HG02840 (cell line): ENCODE measurements around the gene CD40.

Experiments used
- ATAC-seq: cut with Tn5 transposase; IDR thresholded peaks from one replicate; pipeline ENCODE4 v1.9.1; 2021; ENCODE audit warnings: mild to moderate bottlenecking, moderate library complexity, moderate number of reproducible peaks; ENCODE audit not compliant: unreplicated experiment, low FRiP score

CD40 gene

DNA sequence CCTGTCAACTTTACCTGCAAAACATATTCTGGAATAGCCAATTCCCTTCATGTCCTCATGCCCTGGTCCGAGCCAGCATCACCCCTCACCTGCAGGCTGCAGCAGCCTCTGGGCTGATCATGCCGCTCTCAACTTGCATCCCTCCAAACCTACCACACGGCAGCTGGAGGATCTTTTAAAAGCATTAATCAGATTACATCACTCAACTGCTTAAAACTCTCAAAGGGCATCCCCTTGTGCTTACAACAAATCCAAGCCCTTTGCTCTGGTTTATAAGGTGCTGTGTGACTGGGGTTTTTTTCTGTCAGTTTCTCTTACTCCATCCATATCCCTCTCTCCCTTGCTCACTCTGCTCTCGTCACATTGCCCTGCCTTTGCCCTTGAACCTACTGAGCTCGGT is 24.0 kb downstream of the CD40 start:
- ATAC-seq, result no peak

DNA sequence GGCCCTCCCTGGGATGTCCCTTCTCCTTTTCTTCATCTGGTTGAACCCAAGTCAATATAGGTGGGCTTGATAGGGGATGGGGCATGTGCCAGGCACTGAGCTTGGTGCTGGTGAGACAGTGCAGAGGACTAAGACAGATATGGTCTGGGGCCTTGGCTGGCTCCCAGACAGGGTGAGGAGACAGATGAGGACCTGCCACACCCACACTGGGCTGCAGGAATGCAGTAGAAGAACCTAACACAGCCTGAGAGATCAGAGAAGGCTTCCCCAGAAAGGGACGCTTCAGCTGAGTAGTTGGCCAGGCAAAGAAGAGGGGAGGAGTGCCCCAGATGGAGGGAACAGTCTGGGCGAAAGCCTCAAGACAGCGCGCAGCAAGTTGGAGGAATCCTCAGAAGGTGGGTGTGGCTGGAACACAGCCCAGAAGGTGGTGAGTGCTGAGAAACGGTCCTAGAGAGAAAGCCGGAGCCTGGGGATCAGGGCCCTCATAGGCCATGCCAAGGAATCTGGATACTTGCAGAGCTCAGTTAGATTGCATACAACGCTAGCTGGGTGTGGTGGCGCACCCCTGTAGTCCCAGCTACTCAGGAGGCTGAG is 26.4 kb downstream of the CD40 start:
- ATAC-seq, result no peak

DNA sequence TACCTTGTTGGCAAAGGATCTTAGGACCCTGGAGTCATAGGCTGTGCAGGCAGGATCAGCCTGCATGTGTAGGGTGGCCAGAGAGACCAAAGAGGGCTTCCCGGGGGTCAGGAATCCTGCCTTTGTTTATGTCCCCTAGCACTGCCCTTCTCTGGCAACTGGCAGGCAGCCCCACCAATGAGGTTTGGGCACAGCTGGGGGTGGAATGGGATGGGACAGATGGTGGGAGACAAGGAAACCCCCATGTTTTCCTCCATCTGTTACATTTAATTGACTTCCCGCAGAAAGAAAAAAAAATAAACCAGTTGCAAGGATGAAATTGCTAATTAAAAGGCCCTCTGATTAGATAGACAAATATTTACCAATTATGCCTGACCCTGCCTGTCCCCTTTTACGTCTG is 27.6 kb downstream of the CD40 start:
- ATAC-seq, result no peak

DNA sequence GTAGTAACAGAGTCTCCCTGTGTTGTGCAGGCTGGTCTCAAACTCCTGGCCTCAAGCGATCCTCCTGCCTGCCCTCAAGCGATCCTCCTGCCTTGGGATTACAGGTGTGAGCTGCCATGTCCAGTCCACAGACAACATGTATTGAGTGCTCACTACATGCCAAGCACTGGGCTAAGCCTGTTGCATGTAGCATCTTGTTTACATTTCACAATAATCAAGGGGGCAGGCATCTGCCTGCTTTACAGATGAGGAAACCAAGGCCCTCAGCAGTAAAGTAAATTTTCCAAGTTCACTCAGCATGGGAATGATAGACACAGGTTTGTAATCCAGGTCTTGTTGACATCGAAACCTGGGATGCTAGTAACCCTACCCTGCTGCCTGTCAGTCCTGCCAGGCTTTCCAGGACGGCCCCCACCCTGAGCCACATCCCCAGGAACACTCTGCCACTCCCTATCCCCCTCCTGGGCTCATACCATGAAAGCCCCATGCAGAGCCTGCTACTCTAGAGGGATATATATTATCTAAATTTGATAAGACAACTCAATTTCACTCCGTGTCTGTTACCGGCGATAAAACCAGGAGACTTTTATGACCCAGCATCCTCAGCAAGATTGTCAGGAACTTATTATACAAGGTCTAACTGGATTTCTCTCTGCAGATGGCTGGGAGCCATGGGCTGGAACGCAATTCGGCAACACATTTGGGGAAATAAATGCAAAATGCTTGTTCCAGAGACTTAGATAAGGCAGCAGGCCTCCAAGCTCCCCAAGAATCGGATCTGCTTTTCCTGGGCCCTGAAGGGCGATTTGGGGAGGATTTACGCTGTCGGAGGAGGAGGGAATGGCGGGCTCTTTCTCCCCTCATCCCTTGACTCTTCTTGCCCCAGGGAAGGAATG is 30.4 kb downstream of the CD40 start:
- ATAC-seq, result no peak

DNA sequence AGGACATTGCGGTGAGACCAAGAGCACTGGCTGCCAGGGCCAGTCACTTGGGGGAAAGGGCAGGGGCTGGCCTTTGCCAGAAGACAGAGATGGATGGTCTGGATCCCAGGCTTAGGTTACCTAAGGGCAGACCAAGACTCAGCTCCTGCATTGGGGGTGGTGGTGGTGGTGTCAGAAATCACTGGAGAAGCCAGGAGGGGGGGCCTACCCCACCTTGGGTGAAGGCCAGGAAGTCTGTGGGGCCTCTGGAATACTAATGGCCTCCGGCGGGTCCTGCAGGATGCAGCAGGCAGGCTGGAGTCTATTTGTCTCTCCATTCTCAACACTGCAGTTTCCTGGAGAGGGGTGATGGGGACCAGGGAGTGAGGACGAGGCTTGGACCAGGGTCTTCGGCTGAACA is 32.8 kb downstream of the CD40 start:
- ATAC-seq, result no peak

DNA sequence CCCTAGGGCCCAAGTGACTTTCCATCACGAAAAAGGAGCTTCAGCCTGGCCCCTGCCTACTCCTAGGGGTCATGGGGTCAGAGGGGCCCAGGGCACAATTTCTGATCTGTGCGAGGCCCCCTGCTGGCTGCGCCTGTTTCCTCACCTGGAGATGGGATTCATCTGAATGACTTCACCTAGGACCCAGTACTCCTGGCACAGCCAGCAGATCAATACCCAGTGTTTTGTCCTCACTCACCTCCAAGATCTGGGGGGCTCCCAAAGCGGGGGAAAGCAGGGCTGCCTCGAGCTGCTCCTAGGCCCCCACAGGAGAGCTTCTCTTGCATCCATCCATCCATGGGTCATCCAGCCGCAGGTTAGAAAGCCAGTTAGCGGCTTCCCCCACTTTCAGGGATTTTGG is 33.8 kb downstream of the CD40 start:
- ATAC-seq, result no peak

DNA sequence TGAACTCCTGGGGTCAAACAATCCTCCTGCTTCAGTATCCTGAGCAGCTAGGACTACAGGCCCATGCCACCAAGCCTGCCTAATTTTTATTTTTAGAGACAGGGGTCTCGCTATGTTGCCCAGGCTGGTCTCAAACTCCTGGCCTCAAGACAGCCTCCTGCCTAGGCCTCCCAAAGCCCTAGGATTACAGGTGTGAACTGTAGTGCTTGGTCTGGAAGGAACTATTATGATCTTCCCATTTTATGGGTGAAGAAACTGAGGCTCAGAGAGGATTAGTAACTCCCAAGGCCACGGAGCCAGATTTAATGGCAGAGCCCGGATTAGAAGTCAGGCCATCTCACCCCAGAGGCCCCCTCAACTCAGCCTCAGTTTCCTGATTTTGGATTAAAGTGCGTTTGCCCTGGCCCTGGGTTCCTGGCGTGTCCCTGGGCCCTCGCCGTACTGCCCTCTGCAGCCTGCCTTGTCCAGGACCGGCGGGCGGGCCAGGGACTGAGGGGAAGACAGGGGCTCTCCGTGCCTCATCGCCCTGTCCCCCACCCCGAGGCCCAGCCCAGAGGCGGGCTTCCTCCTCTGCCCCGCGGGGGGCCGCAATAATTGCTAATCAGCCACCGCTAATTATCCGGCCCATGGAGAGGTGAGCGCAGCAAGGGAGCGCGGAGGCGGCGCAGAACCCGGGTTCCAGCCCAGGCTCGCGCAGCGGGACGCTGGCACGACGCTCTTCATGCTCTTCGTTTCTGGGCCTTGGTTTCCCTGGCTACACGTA is 34.9 kb downstream of the CD40 start:
- ATAC-seq, result no peak

DNA sequence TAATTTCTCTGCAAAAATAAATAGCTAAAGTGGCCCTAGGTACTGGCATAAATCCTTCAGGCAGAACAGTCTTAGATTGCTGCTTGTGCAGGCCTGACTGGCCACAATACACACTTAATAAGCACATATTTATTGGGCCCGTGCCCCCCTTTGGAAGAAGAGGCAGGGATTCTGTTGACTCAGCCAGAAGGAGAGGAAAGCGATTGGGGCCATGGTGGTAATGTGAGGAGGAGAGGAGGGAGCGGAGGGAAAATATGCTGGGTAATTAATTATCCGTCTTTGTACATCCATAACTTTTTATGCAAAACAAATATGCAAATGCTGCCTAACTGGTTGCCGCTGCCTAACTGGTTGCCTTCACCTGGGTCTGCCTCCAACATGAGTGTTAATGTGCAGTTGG is 36.2 kb downstream of the CD40 start:
- no peak for ATAC-seq

DNA sequence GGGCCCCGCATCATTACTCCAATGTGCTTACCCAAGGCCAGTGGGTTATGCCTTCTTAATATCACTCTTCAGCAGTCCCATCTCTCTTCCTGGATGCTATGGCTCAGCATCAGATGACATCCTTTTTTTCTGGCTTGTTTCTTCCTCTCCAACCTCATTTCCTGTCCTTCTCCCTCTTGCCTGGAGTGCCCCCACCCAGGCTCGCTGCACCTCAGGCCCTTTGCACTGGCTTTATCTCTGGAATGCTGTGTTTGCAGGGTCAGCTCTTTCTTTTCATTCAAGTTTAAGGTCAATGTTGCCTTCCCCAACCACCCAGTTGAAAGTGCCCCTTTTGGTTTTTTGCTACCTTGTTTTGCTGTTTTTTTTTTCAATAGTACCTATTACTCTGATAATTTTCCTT is 36.7 kb downstream of the CD40 start:
- no peak for ATAC-seq

DNA sequence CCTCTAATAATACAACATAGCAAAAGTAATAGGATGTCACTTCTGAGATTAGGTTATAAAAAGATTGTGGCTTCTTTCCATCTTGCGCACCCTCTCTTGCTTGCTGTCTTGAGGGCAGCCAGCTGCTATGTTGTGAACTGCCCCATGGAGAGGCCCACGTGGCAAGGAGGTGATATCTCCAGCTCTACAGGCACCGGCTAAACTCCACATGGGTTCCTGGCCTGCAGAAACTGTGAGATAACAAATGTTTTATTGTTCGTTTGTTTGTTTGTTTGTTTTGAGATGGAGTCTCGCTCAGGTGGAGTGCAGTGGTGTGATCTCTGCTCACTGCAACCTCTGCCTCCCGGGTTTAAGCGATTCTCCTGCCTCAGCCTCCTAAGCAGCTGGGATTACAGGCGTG is 38.0 kb downstream of the CD40 start:
- ATAC-seq, result no peak

DNA sequence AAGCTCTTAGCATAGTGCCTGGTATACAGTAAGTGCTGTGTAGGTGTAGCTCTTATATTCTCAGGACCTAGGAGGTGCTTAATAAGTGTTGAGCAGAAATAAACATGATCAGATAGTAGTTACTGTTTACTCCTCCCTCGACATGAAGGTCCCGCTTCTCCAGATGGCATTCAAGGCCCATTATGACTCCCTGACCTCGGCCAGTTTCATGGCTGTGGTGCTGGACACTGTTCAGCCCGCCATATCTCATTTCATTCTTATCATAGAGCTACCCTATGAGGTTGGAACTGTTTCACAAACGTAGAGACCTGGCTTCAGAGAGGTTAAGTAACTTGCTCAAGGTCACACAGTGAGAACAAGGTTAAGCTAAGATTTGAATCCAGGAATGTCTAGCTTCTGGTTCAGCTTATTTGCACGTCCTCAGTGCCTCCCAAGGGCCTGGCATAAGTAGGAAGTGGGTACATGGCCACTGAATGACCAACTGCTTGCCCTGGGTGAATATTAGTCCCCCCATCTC is 39.0 kb downstream of the CD40 start:
- ATAC-seq, result no peak

DNA sequence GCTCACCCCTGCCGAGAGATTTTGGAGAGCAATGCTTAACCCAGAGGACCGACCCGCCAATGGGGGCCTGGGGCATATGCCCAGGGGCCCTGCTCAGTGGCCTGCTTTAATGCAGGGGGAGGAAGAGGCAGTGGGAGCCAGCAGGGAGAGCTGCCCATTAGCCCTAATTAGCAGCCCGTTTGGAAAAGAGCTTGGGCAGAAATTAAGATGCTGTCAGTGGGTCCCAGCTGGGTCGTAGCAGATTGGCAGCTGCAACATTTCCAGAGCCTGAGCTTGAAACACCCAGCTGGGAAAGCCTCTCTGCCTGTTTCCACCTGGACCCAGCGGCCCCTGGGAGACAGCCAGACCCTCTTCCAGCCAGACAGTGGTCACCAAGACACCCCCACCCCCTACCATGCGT is 39.5 kb downstream of the CD40 start:
- ATAC-seq, result no peak

DNA sequence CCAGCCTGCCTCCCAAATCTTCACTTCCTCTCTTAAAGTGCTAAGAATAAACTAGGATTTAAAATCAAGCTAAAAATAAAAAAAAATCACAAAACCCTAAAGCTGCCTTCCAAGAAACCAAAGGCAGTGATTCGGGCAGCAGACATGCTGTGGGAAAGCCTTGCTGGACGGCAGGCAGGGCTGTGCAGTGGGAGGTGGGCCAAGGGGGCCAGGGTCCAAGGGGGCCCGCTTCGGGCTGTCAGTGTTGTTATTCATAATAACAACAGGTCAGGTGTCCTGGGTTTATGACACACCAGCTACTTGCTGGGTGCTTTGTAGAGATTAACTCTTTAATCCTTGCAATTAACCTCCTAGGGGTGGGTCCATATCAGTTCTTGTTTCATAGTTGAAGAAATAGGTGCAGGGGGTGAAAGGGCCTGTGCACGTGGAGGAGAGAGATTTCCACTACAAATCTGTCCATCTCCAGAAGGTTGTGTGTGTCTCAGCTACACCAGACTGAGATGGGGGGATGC is 40.4 kb downstream of the CD40 start:
- ATAC-seq, result no peak

DNA sequence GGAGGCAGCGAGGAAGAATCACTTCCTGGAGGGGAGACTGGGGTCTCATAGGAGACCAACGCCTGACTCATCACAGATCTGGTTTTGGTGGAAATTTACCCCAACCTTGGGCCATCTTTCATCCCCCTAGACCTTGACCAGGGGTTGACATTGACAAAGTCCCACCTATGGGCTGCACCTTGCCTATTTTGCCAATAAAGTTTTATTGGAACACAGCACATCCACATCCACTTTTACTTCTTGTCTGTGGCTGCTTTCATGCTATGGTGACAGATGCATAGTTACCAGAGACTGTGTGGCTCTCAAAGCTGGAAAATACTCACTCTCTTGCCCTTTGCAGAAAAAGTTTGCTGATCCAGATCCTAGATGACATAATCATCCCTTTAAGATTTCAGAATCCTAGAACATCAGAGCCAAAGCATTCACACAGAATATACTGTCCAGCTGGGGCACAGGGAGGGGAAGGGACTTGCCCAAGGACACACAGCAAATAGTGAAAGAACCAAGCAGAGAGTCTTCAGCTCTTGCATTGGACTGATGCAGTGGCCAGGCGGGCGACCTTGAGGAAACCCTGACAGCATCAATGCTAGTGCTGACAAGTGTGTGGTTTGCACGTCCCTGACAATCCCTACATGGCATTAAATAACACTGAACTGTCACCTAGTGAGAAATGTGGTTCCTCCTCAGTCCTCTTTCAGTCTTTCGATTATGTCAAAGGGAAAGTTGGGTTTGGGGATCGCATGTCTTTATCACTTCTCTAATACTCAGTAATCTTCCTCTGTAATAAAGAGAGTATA is 41.2 kb downstream of the CD40 start:
- no peak for ATAC-seq

DNA sequence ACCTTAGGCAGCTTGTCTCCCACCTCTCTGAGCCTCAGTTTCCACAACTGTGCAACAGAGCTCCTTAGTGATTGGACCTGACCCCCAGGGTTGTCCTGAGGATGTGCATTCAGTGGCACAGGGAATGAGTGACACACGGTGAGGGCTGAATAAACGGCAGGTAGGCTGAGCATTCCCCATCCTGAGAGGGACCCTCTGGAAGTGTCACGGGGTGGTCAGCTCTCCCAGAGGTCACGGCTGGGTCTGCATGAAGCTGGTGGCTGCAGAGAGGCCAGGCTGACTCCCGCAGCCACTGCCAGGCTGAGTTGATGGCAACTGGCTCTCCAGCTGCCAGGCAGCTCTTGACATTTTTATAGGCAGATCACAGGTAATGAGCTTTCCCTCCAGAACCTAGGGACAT is 42.5 kb downstream of the CD40 start:
- ATAC-seq, result no peak

DNA sequence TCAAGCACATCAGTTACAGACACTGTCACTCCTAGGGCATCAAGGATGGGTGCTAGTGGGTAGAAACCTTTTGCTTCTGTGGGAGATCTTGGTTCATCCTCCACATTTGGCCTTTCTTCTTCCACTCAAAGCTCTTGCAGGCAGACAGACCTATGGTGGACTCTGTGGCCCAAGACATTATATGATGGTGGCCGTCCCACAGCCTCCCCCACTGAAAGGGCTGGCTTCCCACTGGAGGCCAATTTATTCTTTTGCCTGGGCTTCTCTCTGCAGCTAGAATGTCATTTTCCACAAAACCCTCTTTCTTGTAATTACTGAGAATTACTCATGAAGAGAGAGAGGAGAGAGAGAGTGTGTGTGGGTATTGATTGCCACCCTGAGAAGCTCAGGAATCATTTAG is 43.8 kb downstream of the CD40 start:
- ATAC-seq, result no peak

DNA sequence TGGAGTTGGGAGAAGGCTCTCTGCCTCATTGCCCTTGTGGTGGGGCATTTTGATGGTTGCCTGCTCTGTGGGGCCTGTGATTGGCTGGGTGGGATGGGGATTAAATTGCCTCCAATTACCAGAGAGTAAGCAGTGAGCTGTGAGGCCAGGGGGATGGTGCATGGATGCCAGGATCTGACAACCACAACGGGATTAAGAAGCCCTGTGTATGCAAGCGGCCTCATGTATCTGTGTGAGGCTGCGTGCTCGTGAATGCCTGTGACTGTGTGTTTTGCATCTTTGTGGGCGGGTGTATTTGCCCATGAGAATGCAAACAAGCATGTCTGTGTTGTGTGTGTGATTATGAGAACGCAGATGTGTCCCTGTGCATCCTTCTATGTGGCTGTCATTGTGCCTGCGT is 46.1 kb downstream of the CD40 start:
- no peak for ATAC-seq

DNA sequence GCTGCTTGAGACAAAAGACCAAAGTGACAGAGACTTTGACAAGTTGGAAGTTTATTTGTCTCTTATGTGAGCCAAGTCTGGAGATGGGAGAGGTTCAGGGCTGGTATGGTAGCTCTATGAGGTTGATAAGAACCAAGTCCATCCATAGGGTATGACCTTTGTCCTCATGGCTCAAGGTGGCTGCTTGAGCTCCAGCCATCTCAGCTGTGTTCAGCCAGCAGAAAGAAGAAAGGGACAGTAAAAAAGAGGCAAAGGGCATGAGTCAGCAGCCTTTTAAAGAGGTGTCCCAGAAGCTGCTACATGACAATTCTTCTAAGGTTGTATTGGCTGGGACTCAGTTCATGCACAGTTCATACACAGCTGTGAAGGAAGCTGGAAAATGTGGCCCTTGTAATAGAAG is 49.0 kb downstream of the CD40 start:
- no peak for ATAC-seq

DNA sequence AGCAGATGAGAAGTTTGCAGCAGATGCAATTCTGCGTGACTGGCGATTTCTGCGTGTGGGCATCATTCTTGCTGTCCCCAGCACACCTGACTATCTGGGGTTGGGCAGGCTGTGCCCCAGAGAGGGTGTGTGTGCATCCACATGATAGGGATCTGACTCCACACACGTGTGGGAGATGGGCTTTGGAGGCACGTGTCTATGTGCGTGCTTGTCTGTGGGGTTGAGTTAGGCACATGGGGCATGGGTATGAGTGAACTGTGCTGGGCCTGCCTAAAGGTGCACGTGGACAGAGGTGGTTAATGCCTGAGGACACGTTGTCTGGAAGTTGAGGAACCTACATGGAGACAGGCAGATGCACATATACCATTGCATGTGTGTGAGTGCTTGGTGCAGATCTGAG is 50.3 kb downstream of the CD40 start:
- no peak for ATAC-seq
